Activated CD4-positive, CD25-positive, alpha-beta regulatory T cell treated with anti-CD3 and anti-CD28 coated beads, Interleukin-2, amount 50 U/mL, for 72 hours (primary cell): Measurements from ENCODE around the gene SOCS1.
A peak's percentile ranks its signal among the peaks of the same experiment; 100 is the strongest.

Experiments used
- DNase-seq: peaks from one replicate; pipeline ENCODE4 v3.0.0; 2021

The SOCS1 gene

GRCh38 chr16:11259655-11260595 is 3.9 kb upstream of the SOCS1 start:
- no peak for DNase-seq

- DNase-seq = no peak
These were observed 2.8 kb upstream of the SOCS1 start for GRCh38 chr16:11258553-11259492.

GRCh38 chr16:11257131-11257938 is 1.3 kb upstream of the SOCS1 start:
- DNase-seq = peak; percentile 59

GRCh38 chr16:11256661-11257130 is 692 bp upstream of the SOCS1 start:
- no peak for DNase-seq

GRCh38 chr16:11254913-11255736 is 879 bp downstream of the SOCS1 start:
- DNase-seq = peak; percentile 65

- no peak for DNase-seq
These were observed 1.8 kb downstream of the SOCS1 start for GRCh38 chr16:11253995-11254912.

- DNase-seq = peak; percentile 67
These were observed 2.7 kb downstream of the SOCS1 start for GRCh38 chr16:11253009-11253994.

GRCh38 chr16:11252482-11252931 is 3.5 kb downstream of the SOCS1 start:
- DNase-seq = no peak

GRCh38 chr16:11251525-11252481 is 4.2 kb downstream of the SOCS1 start:
- DNase-seq = peak; percentile 78

GRCh38 chr16:11250786-11251524 is 5.0 kb downstream of the SOCS1 start:
- no peak for DNase-seq

GRCh38 chr16:11250091-11250785 is 5.8 kb downstream of the SOCS1 start:
- no peak for DNase-seq

GRCh38 chr16:11249233-11250061 is 6.6 kb downstream of the SOCS1 start:
- no peak for DNase-seq

- DNase-seq = no peak
These were observed 7.9 kb downstream of the SOCS1 start for GRCh38 chr16:11248133-11248532.

- DNase-seq = no peak
These were observed 10.0 kb downstream of the SOCS1 start for GRCh38 chr16:11245988-11246387.

GRCh38 chr16:11245222-11245737 is 10.7 kb downstream of the SOCS1 start:
- DNase-seq = no peak
